GM08714 (cell line): ENCODE data around the gene DNAJB2.

ENCODE experiments used
- H3K4me3 ChIP-seq: fragments of 200-500 bp; sonication (Bioruptor generic); 2 replicates; pipeline ENCODE4 v1.5.1; 2014; ENCODE audit warnings: mild to moderate bottlenecking, low read length, inconsistent platforms
- ZNF274 ChIP-seq: IDR thresholded peaks from 2 replicates; pipeline ENCODE4 v1.6.1; 2012; ENCODE audit warnings: mild to moderate bottlenecking, low read depth, low read length

Gene DNAJB2

GRCh38 chr2:219279151-219279915 lies at the start of gene DNAJB2:
TSS of gene DNAJB2 (plus strand) at chr2:219279366. CDS start at chr2:219279834, 468 bp downstream.
- no peak for TF ChIP-seq ZNF274
- H3K4me3 ChIP-seq: peak within 1 kb of the TSS; percentile 77

- peak overlapping the region; percentile 64 for H3K4me3 ChIP-seq
- no peak for TF ChIP-seq ZNF274
Measured at GRCh38 chr2:219230059-219230540, 49.1 kb upstream of the DNAJB2 start.

- TF ChIP-seq ZNF274: no peak
- no peak overlapping the region for H3K4me3 ChIP-seq
Measured at GRCh38 chr2:219234331-219234730, 44.8 kb upstream of the DNAJB2 start.

DNA sequence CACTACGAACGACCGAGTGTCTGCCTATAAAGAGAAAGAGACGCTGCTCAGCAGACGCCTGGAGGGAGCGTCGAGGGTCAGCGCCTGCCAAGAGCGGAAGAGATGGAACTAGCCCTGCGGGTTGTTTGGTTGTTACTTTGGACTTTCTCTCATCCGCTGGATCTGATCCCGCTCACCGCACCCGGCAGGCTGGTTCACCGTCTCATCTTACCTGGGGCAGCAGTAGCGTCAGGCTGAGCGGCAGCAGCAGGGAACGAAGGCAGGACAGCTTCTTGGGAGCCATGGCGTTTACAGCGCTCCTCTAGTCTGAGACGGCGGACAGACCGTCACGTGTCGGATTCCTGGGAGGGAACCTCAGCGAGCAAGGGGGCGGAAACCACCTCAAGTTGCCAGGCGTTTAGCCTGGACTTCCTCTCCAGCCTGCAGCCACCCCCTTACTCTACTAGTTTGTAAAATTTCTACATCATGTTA lies 35.8 kb upstream of the DNAJB2 start:
- no peak for TF ChIP-seq ZNF274
- H3K4me3 ChIP-seq: no peak overlapping the region; the same call in 1 of the 2 replicates

- peak overlapping the region; percentile 89 for H3K4me3 ChIP-seq
- no peak for TF ChIP-seq ZNF274
Measured at GRCh38 chr2:219244789-219245147, 34.4 kb upstream of the DNAJB2 start.

- H3K4me3 ChIP-seq: peak within 1 kb of the TSS; percentile 89
- TF ChIP-seq ZNF274: no peak
Measured at GRCh38 chr2:219245148-219245898, 33.8 kb upstream of the DNAJB2 start, which contains the start of the genes GLB1L and STK16. TSS of gene GLB1L (minus strand) at chr2:219245444. CDS start at chr2:219243573, 1,871 bp downstream. TSS of gene STK16 (plus strand) at chr2:219245479. CDS start at chr2:219246000, 521 bp downstream.

DNA sequence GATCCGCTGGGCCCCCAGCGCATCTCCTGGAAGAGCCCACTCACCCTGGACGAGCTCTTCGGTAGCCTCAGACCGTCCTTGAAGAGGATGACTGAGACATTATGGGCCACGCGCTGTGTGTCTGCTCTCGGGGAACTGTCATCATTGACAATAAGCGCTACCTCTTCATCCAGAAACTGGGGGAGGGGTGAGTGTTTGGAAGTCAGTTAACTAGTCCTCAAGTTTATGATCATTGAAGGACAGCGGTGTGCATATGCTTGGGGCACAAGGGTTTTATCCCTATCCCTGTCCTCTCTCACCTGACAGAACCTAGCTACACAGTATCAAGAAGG lies 33.3 kb upstream of the DNAJB2 start:
- no peak for TF ChIP-seq ZNF274
- H3K4me3 ChIP-seq: peak overlapping the region; percentile 89

DNA sequence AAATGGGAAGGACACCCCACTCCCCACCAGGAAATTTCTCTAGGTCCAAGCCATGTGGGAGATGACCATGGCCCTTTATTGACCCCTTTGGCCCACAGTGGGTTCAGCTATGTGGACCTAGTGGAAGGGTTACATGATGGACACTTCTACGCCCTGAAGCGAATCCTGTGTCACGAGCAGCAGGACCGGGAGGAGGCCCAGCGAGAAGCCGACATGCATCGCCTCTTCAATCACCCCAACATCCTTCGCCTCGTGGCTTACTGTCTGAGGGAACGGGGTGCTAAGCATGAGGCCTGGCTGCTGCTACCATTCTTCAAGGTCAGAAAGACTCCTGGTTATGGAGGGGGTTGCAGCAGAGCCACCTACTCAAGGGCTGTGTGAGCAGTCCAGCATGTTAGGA lies 32.6 kb upstream of the DNAJB2 start:
- TF ChIP-seq ZNF274: no peak
- no peak overlapping the region; the same call in 1 of the 2 replicates for H3K4me3 ChIP-seq

DNA sequence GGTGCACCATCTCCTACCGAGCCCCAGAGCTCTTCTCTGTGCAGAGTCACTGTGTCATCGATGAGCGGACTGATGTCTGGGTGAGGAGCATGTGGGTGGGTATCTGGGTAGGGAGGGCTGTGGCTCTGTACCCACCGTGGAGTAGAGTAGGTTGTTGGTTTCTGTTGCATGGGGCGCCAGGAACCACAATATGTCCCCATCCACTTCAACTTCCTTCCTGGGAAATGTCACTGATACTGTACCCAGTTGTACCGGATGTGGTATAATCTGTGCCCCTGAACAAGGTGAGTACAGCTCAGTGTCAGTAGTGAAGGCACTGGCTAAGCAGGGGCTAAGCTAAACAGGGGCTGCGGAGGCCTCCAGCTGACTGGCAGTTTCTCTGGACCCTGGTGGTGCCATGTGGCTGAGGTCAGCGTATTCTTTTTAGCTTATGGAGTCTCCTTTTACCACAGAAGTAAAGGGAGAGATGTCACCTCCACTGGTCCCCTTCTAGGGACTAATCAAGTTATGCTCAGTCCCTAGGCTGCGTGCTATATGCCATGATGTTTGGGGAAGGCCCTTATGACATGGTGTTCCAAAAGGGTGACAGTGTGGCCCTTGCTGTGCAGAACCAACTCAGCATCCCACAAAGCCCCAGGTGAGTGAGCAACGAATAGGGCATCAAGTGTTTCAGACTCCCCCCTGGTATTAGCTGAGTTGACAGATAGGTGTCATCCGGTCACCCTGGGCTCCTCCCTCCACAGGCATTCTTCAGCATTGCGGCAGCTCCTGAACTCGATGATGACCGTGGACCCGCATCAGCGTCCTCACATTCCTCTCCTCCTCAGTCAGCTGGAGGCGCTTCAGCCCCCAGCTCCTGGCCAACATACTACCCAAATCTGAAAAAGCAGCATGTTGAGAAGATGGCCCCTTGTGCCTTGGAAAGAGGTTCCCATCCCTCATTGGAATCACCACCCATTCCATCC lies 31.2 kb upstream of the DNAJB2 start:
- peak overlapping the region; percentile 27; the same call in 1 of the 2 replicates for H3K4me3 ChIP-seq
- TF ChIP-seq ZNF274: no peak

- H3K4me3 ChIP-seq: peak overlapping the region; percentile 52; the same call in 1 of the 2 replicates
- no peak for TF ChIP-seq ZNF274
Measured at GRCh38 chr2:219248845-219249202, 30.3 kb upstream of the DNAJB2 start.

GRCh38 chr2:219249203-219249980 lies 29.8 kb upstream of the DNAJB2 start:
- H3K4me3 ChIP-seq: peak overlapping the region; percentile 52; the same call in 1 of the 2 replicates
- no peak for TF ChIP-seq ZNF274

- TF ChIP-seq ZNF274: no peak
- peak overlapping the region; percentile 52; the same call in 1 of the 2 replicates for H3K4me3 ChIP-seq
Measured at GRCh38 chr2:219250049-219250781, 29.0 kb upstream of the DNAJB2 start.
